HepG2 (cell line): ENCODE measurements around the gene HINFP. TPM values are rescaled to one million over a fixed set of nuclear protein-coding genes. Genes with fewer than 3 reads are reported as not detected.

Experiments used
- ATAC-seq: fragments of 200-7000 bp; cut with Tn5 transposase; 3 replicates; pipeline ENCODE4 v1.9.1; 2020; ENCODE audit warnings: mild to moderate bottlenecking, moderate library complexity
- BruUV-seq: library from RNA; stranded (reverse); fragments of 400-500 nt; replicated peaks from 2 replicates; lab custom pipeline; 2021; lab: Mats Ljungman, UMichigan
- CTCF ChIA-PET: fragments of 300-600 bp; formaldehyde crosslinking; extraction: SDS; loops from one replicate; lab custom pipeline; 2021; ENCODE audit warnings: low total read pairs, inconsistent platforms, low intra/inter-chr PET ratio; lab: Yijun Ruan, JAX
- POLR2A ChIA-PET: fragments of 350-600 bp; sonication (Branson Sonifier 250); formaldehyde crosslinking; loops from one replicate; lab custom pipeline; 2020; ENCODE audit warnings: antibody characterized with exemption, inconsistent platforms; lab: Yijun Ruan, JAX
- DNase-seq: peaks from one replicate; pipeline ENCODE4 v3.0.0-alpha.2; 2015; ENCODE audit warnings: low spot score
- FAIRE-seq: peaks from 3 replicates; lab custom pipeline; 2011; peaks lifted over from hg19 to GRCh38; lab: Jason Lieb, UNC
- H2AFZ ChIP-seq: one replicate; pipeline ENCODE4 v1.6.1; 2011; ENCODE audit warnings: low read length, inconsistent platforms
- H3K27ac ChIP-seq: fragments of 300-600 bp; 3 replicates; pipeline ENCODE4 v1.8.0; 2011; ENCODE audit warnings: mixed run types, mild to moderate bottlenecking, mixed read lengths, low read length, inconsistent platforms; ENCODE audit not compliant: insufficient read depth; ENCODE audit errors: extremely low read length
- H3K27me3 ChIP-seq, 2 experiments: fragments of 200-600 bp in 1 of 2; 2 replicates in 1 of 2; 3 replicates in 1 of 2; pipeline versions ENCODE4 v1.6.0 to v1.8.0; 2011; ENCODE audit warnings: low read length in 2 of 2, mild to moderate bottlenecking in 2 of 2, moderate library complexity in 2 of 2, inconsistent platforms in 1 of 2; ENCODE audit not compliant: insufficient read depth in 2 of 2, control insufficient read depth in 1 of 2
- H3K36me3 ChIP-seq, 2 experiments: fragments of 200-600 bp in 1 of 2; replicated peaks in 1 of 2; 2 replicates in 1 of 2; 3 replicates in 1 of 2; pipeline versions ENCODE4 v1.5.1 to v1.8.0; 2011; ENCODE audit warnings: low read length in 2 of 2, inconsistent platforms in 1 of 2; ENCODE audit not compliant: insufficient read depth in 2 of 2, control insufficient read depth in 1 of 2
- H3K4me1 ChIP-seq: 2 replicates; pipeline ENCODE4 v1.5.1; 2012; ENCODE audit warnings: low read length, inconsistent platforms; ENCODE audit not compliant: insufficient read depth
- H3K4me2 ChIP-seq: 2 replicates; pipeline ENCODE4 v1.6.0; 2011; ENCODE audit warnings: low read depth, low read length, inconsistent platforms
- H3K4me3 ChIP-seq, 3 experiments: fragments of 200-600 bp in 1 of 3; sonication (generic), shearing (Covaris generic) in 1 of 3; replicated peaks in 1 of 3; 2 replicates each; pipeline ENCODE4 v1.5.1; 2011 to 2016; ENCODE audit warnings: low read length in 3 of 3, inconsistent platforms in 2 of 3, low read depth in 2 of 3, mild to moderate bottlenecking in 2 of 3, control low read depth in 1 of 3, mixed read lengths in 1 of 3; ENCODE audit not compliant: insufficient read depth in 1 of 3
- H3K79me2 ChIP-seq: one replicate; pipeline ENCODE4 v1.6.1; 2011; ENCODE audit warnings: low read length, inconsistent platforms; ENCODE audit not compliant: insufficient read depth
- H3K9ac ChIP-seq: 2 replicates; pipeline ENCODE4 v1.6.0; 2011; ENCODE audit warnings: mild to moderate bottlenecking, low read depth, low read length, inconsistent platforms; ENCODE audit not compliant: insufficient read depth
- H3K9me3 ChIP-seq: 2 replicates; pipeline ENCODE4 v1.5.1; 2012; ENCODE audit warnings: mild to moderate bottlenecking, low read length
- H4K20me1 ChIP-seq: 2 replicates; pipeline ENCODE4 v1.6.0; 2011; ENCODE audit warnings: inconsistent platforms, mild to moderate bottlenecking, low read length, moderate library complexity; ENCODE audit not compliant: insufficient read depth
- ETV5 ChIP-seq: IDR thresholded peaks from 2 replicates; pipeline ENCODE4 v1.6.1; 2018; ENCODE audit warnings: missing biosample characterization, missing genetic modification reagents, inconsistent platforms, borderline replicate concordance
- KDM6A ChIP-seq: IDR thresholded peaks from 2 replicates; pipeline ENCODE4 v1.6.1; 2016; ENCODE audit warnings: low read depth
- SAP130 ChIP-seq: IDR thresholded peaks from 2 replicates; pipeline ENCODE4 v1.6.1; 2016; ENCODE audit warnings: low read depth
- ZNF609 ChIP-seq: sonication (generic); formaldehyde crosslinking; IDR thresholded peaks from 2 replicates; pipeline ENCODE4 v1.4.0; 2020; ENCODE audit warnings: mild to moderate bottlenecking, missing genetic modification reagents, borderline replicate concordance
- ZNF816 ChIP-seq: sonication (generic); formaldehyde crosslinking; IDR thresholded peaks from 2 replicates; pipeline ENCODE4 v1.8.0; 2022; ENCODE audit warnings: missing genetic modification reagents, mild to moderate bottlenecking, borderline replicate concordance
- WGBS: methylation state at CpG from one replicate; pipeline ENCODE4 v1.1.6; 2017; ENCODE audit warnings: low lambda C conversion rate; 5-methylcytosine and 5-hydroxymethylcytosine counted together
- in situ Hi-C: cut with HindIII; loops from 2 replicates; pipeline ENCODE4 v1.10.0; 2017; ENCODE audit warnings: low pct_unique_long_range_greater_than_20kb; ENCODE audit not compliant: extremely low pct_ligation_motif_present
- intact Hi-C: fragments of 100-400 bp; cut with micrococcal nuclease; formaldehyde crosslinking; loops from one replicate; pipeline ENCODE4 v1.10.0; 2022; ENCODE audit not compliant: unreplicated experiment
- polyA plus RNA-seq, 8 experiments: library from polyadenylated mRNA; depleted of rRNA in 3 of 8; stranded (reverse) in 7 of 8; unstranded in 1 of 8; fragments of >200 nt; fragmentation: Illumina TruSeq in 4 of 8; extraction: Trizol in 4 of 8; gene quantifications; 2 replicates each; pipeline versions ENCODE4 v1.2.1 to v1.2.3, GENCODE V29; 2011 to 2016; ENCODE audit warnings: low read depth in 4 of 8, missing spikeins in 1 of 8, mixed read lengths in 1 of 8; ENCODE audit not compliant: insufficient read depth in 1 of 8
- total RNA-seq, 5 experiments: library from RNA; depleted of rRNA; stranded (reverse); fragments of >200 nt; fragmentation: Illumina TruSeq; extraction: Trizol; gene quantifications; 2 replicates each; pipeline ENCODE4 v1.2.3, GENCODE V29; 2016; ENCODE audit warnings: low read depth in 1 of 5
- TF ChIP-seq, protein P1 (sequence below): sonication (generic); formaldehyde crosslinking; IDR thresholded peaks from 2 replicates; pipeline ENCODE4 v1.5.1; 2020; ENCODE audit warnings: mild to moderate bottlenecking, missing genetic modification reagents
- TF ChIP-seq, protein P2 (sequence below): sonication (generic); formaldehyde crosslinking; IDR thresholded peaks from 2 replicates; pipeline ENCODE4 v1.4.0; 2020; ENCODE audit warnings: missing genetic modification reagents
- TF ChIP-seq, protein P3 (sequence below): sonication (generic); formaldehyde crosslinking; IDR thresholded peaks from 2 replicates; pipeline ENCODE4 v1.4.0; 2020; ENCODE audit warnings: missing genetic modification reagents

The HINFP gene
- total and polyA plus RNA-seq, 2 of the 13 experiments (the other 11 are each of a cell fraction or from before 2014, with no cell fraction given) = 15.1 to 21.4 TPM

DNA sequence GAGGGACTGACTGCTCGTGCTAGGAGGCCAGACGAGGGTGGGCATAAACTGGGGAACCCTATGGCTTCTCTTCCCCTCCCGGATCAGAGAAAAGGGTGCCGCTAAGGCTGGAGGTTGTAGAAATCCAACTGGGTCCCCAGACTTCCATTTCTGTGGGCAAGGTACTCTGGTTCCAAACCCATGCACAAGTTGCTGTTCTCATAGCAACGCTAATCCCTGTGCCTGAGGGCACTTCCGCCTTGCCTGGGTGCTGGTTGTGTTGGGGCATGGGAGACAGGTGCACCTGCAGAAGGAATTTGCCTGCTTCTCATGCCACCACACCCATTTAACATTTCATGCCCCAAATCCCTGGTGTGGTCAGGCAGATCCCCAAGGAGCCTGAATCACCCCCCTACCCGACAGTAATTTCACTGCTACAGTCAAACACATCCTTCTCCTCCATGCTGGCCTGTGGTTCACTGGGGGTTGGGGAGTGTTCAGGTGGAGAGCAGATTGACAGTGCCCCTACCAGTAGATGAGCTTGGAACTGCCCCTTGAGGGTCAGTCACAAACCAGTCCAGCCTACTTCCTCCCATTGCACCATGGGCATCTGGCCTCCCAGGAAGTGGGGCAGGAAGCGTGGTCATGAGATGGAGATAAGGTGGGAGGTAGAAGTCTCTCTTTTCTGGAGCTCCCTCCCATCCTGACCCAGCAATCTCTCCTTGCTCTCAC, 13.1 kb upstream of the HINFP start:
- DNase-seq (peak; percentile 73), FAIRE-seq (peak; percentile 76), ATAC-seq (peak; percentile 76)
- no TSS peak for BruUV-seq
- Histone ChIP-seq H3K4me3 (peak overlapping the region; percentile 68 to 86 (median 85)), H3K79me2 (no peaks in the 10 kb centered on the region), H3K36me3 (peaks cover 1 to 23% of the 10 kb centered on the region in 2 experiments), H3K27me3 (no peaks in the 10 kb centered on the region; a peak in 1 of 5 replicates), H2AFZ (no peak overlapping the region), H3K9me3 (no peaks in the 10 kb centered on the region), H4K20me1 (no peaks in the 10 kb centered on the region), H3K9ac (peak overlapping the region; percentile 77), H3K4me1 (peaks cover 33% of the 10 kb centered on the region), H3K4me2 (peak overlapping the region; percentile 82), H3K27ac (peak overlapping the region; percentile 65)
- 19% methylated on average over 2 of the region's 8 CpGs for WGBS
- ChIA-PET CTCF (no interaction called here), POLR2A (interaction anchor here (0.8 to 4.2 kb wide), 8 partner anchors 9 to 316 kb away, joined by 3 to 75 read pairs (median 5); partner anchors contain the start of genes HINFP, HMBS, NHERF4 and VPS11)
- intact Hi-C loops (loop anchor here (5.0 kb wide), 1 partner anchor 89 kb away; no protein-coding TSS in a partner anchor), in situ Hi-C loops (no loop called here)
- TF ChIP-seq ZNF609 (no peak), ZNF816 (no peak), KDM6A (CRISPR knock-in tag) (peak; percentile 2; the same call in 1 of the 2 replicates), SAP130 (peak; percentile 79), ETV5 (0 out of 2 replicates have a peak, but pooled peaks have one; percentile 40)
- TF ChIP-seq, protein P1, sequence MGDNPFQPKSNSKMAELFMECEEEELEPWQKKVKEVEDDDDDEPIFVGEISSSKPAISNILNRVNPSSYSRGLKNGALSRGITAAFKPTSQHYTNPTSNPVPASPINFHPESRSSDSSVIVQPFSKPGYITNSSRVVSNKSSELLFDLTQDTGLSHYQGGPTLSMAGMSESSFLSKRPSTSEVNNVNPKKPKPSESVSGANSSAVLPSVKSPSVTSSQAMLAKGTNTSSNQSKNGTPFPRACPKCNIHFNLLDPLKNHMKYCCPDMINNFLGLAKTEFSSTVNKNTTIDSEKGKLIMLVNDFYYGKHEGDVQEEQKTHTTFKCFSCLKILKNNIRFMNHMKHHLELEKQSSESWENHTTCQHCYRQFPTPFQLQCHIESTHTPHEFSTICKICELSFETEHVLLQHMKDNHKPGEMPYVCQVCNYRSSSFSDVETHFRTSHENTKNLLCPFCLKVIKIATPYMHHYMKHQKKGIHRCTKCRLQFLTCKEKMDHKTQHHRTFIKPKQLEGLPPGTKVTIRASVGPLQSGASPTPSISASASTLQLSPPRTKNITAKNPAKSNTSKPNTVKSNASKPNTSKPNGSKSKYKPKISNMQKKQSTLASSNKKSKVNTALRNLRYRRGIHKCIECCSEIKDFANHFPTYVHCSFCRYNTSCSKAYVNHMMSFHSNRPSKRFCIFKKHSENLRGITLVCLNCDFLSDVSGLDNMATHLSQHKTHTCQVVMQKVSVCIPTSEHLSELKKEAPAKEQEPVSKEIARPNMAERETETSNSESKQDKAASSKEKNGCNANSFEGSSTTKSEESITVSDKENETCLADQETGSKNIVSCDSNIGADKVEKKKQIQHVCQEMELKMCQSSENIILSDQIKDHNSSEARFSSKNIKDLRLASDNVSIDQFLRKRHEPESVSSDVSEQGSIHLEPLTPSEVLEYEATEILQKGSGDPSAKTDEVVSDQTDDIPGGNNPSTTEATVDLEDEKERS = peak; percentile 67; the same call in 1 of the 2 replicates
- TF ChIP-seq, protein P2, sequence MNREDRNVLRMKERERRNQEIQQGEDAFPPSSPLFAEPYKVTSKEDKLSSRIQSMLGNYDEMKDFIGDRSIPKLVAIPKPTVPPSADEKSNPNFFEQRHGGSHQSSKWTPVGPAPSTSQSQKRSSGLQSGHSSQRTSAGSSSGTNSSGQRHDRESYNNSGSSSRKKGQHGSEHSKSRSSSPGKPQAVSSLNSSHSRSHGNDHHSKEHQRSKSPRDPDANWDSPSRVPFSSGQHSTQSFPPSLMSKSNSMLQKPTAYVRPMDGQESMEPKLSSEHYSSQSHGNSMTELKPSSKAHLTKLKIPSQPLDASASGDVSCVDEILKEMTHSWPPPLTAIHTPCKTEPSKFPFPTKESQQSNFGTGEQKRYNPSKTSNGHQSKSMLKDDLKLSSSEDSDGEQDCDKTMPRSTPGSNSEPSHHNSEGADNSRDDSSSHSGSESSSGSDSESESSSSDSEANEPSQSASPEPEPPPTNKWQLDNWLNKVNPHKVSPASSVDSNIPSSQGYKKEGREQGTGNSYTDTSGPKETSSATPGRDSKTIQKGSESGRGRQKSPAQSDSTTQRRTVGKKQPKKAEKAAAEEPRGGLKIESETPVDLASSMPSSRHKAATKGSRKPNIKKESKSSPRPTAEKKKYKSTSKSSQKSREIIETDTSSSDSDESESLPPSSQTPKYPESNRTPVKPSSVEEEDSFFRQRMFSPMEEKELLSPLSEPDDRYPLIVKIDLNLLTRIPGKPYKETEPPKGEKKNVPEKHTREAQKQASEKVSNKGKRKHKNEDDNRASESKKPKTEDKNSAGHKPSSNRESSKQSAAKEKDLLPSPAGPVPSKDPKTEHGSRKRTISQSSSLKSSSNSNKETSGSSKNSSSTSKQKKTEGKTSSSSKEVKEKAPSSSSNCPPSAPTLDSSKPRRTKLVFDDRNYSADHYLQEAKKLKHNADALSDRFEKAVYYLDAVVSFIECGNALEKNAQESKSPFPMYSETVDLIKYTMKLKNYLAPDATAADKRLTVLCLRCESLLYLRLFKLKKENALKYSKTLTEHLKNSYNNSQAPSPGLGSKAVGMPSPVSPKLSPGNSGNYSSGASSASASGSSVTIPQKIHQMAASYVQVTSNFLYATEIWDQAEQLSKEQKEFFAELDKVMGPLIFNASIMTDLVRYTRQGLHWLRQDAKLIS (CRISPR knock-in tag) = no peak
- TF ChIP-seq, protein P3, sequence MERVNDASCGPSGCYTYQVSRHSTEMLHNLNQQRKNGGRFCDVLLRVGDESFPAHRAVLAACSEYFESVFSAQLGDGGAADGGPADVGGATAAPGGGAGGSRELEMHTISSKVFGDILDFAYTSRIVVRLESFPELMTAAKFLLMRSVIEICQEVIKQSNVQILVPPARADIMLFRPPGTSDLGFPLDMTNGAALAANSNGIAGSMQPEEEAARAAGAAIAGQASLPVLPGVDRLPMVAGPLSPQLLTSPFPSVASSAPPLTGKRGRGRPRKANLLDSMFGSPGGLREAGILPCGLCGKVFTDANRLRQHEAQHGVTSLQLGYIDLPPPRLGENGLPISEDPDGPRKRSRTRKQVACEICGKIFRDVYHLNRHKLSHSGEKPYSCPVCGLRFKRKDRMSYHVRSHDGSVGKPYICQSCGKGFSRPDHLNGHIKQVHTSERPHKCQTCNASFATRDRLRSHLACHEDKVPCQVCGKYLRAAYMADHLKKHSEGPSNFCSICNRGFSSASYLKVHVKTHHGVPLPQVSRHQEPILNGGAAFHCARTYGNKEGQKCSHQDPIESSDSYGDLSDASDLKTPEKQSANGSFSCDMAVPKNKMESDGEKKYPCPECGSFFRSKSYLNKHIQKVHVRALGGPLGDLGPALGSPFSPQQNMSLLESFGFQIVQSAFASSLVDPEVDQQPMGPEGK (CRISPR knock-in tag) = peak; percentile 0; the same call in 1 of the 2 replicates
